Adrenal gland (tissue), 5 donors: ENCODE results near the gene GNAL.

ENCODE experiments used
- CTCF ChIP-seq, 6 experiments: fragments of 450-650 bp in 4 of 6; fragments of 200-600 bp in 2 of 6; sonication (generic) in 1 of 6; IDR thresholded peaks; 1 replicate in 5 of 6; 2 replicates in 1 of 6; pipeline versions ENCODE4 v1.5.1 to v1.8.0; 2016 to 2021; ENCODE audit warnings: antibody characterized with exemption in 6 of 6, mild to moderate bottlenecking in 2 of 6, moderate library complexity in 1 of 6
- POLR2A ChIP-seq, 2 donors: fragments of 450-650 bp; IDR thresholded peaks; one replicate each; pipeline ENCODE4 v1.6.1; 2017; ENCODE audit warnings: antibody characterized with exemption in 2 of 2, mild to moderate bottlenecking in 2 of 2, moderate library complexity in 1 of 2
- donor health status: DM: no; HTN: no; CAD: no.

GRCh38 chr18:11649839-11650238, 39.2 kb upstream of the GNAL start:
- no peak for TF ChIP-seq CTCF (IDR thresholded peaks at IDR 0.05)
- TF ChIP-seq POLR2A (IDR thresholded peaks at IDR 0.05): no peak
